ENCODE results near the gene UTF1. TPM values are rescaled to one million over a fixed set of nuclear protein-coding genes. Genes with fewer than 3 reads are reported as not detected.
"Not testable (repeated sequence)": the region's sequence is repeated elsewhere in the genome, so short reads cannot be mapped to it uniquely, and the experiment has no call there.

The UTF1 gene
- total RNA-seq, 2 experiments from 2014 or later = not detected

DNA sequence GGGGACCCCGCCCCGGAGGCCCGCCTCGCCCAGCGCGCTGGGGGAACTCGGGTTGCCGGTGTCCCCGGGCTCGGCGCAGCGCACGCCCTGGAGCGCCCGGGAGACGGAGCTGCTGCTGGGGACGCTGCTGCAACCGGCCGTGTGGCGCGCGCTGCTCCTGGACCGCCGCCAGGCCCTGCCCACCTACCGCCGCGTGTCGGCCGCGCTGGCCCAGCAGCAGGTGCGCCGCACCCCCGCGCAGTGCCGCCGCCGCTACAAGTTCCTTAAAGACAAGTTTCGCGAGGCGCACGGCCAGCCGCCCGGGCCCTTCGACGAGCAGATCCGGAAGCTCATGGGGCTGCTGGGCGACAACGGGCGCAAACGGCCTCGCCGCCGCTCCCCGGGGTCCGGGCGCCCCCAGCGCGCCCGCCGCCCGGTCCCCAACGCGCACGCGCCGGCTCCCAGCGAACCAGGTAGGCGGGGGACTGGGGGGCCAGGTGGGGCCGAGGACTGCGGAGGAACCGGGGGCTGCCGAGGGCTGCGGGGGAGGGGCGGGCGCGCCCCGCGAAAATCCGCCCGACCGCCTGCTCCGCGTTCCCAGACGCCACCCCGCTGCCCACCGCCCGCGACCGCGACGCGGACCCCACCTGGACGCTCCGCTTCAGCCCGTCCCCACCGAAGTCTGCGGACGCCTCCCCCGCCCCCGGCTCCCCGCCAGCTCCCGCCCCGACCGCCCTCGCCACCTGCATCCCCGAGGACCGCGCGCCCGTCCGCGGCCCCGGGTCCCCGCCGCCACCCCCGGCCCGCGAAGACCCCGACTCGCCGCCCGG is 574 bp downstream of the UTF1 start:
- H3K4me1 Mint-ChIP-seq (ENCODE audit: low read depth) = peaks cover 26% of the 10 kb centered on the region
- no peaks in the 10 kb centered on the region for H3K9me3 Mint-ChIP-seq
- no peaks in the 10 kb centered on the region for H3K36me3 Mint-ChIP-seq
- DNase-seq = no peak
- H3K27me3 Mint-ChIP-seq = peaks cover 58% of the 10 kb centered on the region
- H3K27ac Mint-ChIP-seq = no peak overlapping the region
- POLR2A ChIA-PET = no interaction called here
- intact Hi-C loops (cut with micrococcal nuclease) = no loop called here
- CTCF ChIA-PET = interaction anchor here (0.6 kb wide), 1 partner anchor 70 kb away, joined by 3 read pairs; no protein-coding TSS in a partner anchor
- H3K4me3 Mint-ChIP-seq = no peak overlapping the region

DNA sequence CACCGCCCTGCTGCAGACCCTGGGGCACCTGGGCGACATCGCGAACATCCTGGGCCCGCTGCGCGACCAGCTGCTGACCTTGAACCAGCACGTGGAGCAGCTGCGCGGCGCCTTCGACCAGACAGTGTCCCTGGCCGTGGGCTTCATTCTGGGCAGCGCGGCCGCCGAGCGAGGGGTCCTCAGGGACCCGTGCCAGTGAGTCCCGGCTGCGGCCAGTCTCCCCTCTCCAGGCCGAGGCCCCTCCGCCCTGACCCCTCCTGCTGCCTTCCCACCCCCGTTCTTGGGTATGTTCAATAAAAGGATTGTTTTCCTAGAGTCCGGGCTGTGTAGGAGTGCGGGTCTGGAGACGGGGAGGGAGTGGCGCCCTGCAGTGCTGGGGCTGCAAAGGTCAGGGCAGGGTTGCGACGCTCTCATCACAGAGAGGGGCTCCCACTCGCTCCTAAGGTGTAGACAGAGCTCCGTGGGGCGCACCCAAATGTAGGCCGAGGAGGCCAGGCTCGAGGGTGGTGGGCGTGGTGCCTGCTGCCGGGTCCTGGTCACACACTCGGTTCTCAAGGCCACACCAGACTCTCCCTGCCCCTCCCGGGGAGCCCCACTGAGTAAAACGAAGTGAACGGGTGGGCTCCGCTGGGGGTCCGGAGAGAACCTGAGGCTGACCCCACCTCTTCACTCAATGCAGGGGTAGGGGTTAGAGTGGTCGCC is 1.4 kb downstream of the UTF1 start:
- intact Hi-C loops (cut with micrococcal nuclease) = no loop called here
- H3K36me3 Mint-ChIP-seq = no peaks in the 10 kb centered on the region
- ChIA-PET POLR2A (no interaction called here), CTCF (no interaction called here)
- H3K4me1 Mint-ChIP-seq (ENCODE audit: low read depth) = peaks cover 21% of the 10 kb centered on the region
- H3K27me3 Mint-ChIP-seq = peaks cover 54% of the 10 kb centered on the region
- no peak for DNase-seq
- no peaks in the 10 kb centered on the region for H3K9me3 Mint-ChIP-seq
- H3K4me3 Mint-ChIP-seq = no peak overlapping the region
- H3K27ac Mint-ChIP-seq = no peak overlapping the region

DNA sequence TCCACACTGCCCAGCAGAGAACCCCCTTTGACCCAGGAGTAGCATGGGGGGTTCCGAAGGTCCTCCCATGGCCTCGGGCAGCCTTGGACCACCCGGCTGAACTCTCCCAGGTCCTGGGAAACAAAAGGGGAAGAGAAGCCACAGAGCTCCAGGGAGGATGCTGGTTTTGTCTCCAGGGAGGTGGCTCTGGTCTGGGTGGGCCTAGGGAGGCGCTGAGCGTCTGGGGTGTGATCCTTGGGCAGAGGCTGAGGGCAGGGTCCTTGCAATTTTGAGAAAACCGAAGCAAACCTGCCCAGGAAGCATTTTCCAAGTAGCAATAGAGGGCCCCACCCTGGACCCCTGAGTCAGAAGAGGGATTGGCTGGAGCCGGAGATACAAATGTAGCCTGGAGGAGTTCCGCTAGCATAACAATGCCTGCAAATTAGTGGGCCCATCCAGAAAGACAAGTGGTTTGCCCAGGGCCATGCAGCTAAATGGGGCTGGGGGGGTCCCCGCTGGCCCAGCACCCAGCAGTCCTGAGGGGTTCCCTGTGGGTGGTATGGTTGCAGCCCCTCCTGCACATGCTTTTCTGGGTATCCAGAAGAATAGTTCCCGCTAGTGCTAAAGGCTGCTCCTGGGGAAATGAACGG is 2.0 kb downstream of the UTF1 start:
- Mint-ChIP-seq H3K27ac (peak overlapping the region; percentile 51), H3K4me3 (no peak overlapping the region), H3K4me1 (ENCODE audit: low read depth) (peaks cover 15% of the 10 kb centered on the region), H3K9me3 (no peaks in the 10 kb centered on the region), H3K36me3 (no peaks in the 10 kb centered on the region), H3K27me3 (peaks cover 48% of the 10 kb centered on the region)
- CTCF ChIA-PET = no interaction called here
- intact Hi-C loops (cut with micrococcal nuclease) = no loop called here
- POLR2A ChIA-PET = no interaction called here
- DNase-seq = no peak

DNA sequence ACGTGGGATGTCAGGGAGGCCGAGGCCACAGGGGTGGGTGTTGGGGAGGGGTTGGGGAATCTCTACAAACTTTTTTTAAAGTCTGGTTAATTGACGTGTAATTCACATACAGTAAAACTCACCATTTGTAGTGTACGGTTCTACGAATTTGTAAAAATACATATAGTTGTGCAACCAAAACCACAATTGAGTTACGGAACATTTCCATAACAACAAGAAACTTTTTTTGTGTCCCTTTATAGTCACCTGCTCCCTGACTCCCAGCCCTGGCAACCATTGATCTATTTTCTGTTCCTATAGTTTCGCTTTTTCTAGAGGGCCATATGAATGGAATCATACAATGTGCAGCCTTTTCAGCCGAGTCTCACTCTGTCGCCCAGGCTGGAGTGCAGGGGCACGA is 4.8 kb downstream of the UTF1 start:
- H3K4me1 Mint-ChIP-seq (ENCODE audit: low read depth); intact Hi-C loops (cut with micrococcal nuclease); H3K27ac Mint-ChIP-seq; CTCF ChIA-PET; POLR2A ChIA-PET; H3K36me3 Mint-ChIP-seq; DNase-seq; H3K9me3 Mint-ChIP-seq: not testable (repeated sequence)
- Mint-ChIP-seq H3K27me3 (peaks cover 40% of the 10 kb centered on the region), H3K4me3 (peak overlapping the region; percentile 29)

DNA sequence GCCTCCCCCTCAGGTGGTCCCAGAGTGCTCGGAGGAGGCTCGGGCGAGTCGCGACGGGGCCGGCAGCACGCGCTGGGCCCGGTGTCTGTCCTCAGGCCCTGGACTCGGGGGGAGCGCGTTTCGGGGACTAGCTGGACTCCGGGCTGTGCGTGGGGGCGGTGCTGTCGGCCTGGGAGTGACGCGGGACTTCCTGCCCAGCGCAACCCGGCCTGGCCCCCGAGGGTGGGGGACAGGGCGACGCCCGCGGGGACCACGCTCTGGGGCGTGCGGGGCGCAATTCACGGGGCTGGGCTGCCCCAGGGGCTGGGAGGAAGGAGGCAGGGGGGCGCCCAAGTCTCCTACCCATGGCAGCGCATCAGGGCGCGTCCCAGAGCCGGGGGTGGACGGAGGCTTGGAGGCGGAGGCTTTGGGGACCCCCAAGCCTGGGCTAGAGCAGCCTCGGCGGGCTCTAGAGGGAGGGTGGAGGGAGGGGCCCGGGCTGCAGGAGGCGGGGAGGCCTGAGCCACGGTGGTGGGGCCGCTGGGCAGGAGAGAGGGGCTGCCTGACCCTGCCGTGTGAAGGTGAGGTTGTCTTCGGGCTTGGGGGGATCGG is 5.3 kb downstream of the UTF1 start:
- Mint-ChIP-seq H3K4me1 (ENCODE audit: low read depth) (peaks cover 10% of the 10 kb centered on the region), H3K27me3 (peaks cover 42% of the 10 kb centered on the region), H3K27ac (no peak overlapping the region), H3K4me3 (no peak overlapping the region), H3K36me3 (no peaks in the 10 kb centered on the region), H3K9me3 (no peaks in the 10 kb centered on the region)
- POLR2A ChIA-PET = no interaction called here
- peak; percentile 33 for DNase-seq
- CTCF ChIA-PET = no interaction called here
- intact Hi-C loops (cut with micrococcal nuclease) = no loop called here

DNA sequence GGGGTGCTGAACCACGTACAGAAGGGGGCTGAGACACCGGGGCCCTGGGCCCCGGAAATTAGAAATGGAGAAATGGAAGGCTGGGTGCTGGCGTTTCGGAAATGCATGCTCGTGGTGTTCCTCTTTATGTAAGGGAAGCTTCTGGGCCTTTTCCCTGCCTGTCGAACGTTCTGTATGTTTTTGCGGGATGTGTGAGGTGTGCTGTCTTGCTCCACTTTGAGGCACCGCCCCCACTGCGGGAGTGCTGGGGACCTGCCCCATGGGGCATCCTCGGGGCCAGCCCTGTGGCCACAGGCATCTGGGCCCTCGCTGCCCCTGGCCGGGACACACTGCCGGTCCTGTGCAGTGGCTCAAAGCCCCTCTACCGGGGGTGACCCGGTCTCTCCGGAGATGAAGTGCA is 5.9 kb downstream of the UTF1 start:
- intact Hi-C loops (cut with micrococcal nuclease) = no loop called here
- CTCF ChIA-PET = no interaction called here
- Mint-ChIP-seq H3K9me3 (no peaks in the 10 kb centered on the region), H3K36me3 (no peaks in the 10 kb centered on the region), H3K27ac (no peak overlapping the region), H3K4me1 (ENCODE audit: low read depth) (peaks cover 13% of the 10 kb centered on the region), H3K4me3 (no peak overlapping the region), H3K27me3 (peaks cover 46% of the 10 kb centered on the region)
- no peak for DNase-seq
- POLR2A ChIA-PET = no interaction called here

DNA sequence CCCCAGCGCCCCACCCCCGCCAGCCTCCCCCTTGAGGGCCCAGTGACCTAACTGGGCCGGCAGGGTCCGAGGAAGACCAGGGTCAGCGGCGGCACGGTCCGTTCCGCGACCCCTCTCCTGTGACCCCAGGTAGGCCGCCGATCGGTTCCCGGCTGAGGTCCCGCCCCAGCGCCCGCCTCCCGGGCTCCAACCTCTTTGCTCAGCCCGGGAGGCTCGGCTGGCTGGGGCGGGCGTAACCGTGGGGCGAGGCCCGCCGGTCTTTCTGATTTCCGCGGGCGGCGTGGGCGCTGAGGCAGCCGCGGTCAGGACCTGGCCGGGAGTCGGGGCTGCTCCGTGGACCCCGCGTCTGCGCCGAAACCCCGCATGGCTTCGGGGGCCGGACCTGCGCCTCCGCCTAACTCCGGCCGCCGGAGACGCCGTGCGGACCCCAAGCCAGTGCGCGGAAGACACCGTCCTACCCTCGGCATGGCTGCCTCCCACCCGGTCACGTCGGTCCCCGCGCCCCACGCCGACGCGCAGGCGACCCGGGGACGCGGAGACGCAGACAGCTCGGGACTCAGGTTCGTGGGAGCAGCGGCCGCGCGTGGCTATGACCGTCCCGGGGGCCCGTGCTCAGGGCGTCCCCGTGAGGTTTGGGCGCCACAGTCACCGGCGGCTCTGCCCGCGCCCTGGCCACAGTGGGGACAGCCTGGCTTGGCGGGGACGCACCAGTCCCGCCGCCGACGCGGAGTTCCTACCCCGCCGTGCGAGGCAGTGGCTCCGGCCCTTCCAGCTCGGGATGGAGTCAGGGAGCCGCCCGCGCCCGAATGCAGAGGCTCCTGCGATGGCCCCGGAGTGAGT is 6.6 kb downstream of the UTF1 start:
- H3K27me3 Mint-ChIP-seq = peaks cover 48% of the 10 kb centered on the region
- H3K27ac Mint-ChIP-seq = no peak overlapping the region
- no peak overlapping the region for H3K4me3 Mint-ChIP-seq
- ChIA-PET POLR2A (no interaction called here), CTCF (no interaction called here)
- H3K4me1 Mint-ChIP-seq (ENCODE audit: low read depth) = peaks cover 17% of the 10 kb centered on the region
- no peaks in the 10 kb centered on the region for H3K9me3 Mint-ChIP-seq
- no peaks in the 10 kb centered on the region for H3K36me3 Mint-ChIP-seq
- intact Hi-C loops (cut with micrococcal nuclease) = no loop called here
- no peak for DNase-seq

DNA sequence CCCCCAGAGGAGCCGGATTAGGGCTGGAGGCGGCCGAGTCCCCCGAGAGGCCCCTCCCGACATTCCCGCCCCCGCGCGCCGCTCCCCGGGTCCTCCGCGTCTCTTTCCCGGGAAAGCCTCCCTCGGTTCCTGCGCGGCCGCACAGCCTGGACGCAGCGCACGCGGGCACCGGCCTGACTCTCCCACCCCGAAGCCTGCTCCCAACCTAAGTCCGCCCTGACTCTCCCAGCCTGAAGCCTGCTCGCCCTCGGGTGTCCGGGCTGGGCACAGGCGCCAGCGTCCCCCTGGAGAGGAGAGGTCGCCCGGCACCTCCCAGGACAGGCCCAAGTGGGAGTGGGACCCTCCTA is 7.2 kb downstream of the UTF1 start:
- Mint-ChIP-seq H3K4me1 (ENCODE audit: low read depth) (peaks cover 21% of the 10 kb centered on the region), H3K27me3 (peaks cover 46% of the 10 kb centered on the region), H3K36me3 (no peaks in the 10 kb centered on the region), H3K9me3 (no peaks in the 10 kb centered on the region), H3K27ac (no peak overlapping the region), H3K4me3 (no peak overlapping the region)
- ChIA-PET CTCF (no interaction called here), POLR2A (no interaction called here)
- DNase-seq = no peak
- intact Hi-C loops (cut with micrococcal nuclease) = no loop called here

DNA sequence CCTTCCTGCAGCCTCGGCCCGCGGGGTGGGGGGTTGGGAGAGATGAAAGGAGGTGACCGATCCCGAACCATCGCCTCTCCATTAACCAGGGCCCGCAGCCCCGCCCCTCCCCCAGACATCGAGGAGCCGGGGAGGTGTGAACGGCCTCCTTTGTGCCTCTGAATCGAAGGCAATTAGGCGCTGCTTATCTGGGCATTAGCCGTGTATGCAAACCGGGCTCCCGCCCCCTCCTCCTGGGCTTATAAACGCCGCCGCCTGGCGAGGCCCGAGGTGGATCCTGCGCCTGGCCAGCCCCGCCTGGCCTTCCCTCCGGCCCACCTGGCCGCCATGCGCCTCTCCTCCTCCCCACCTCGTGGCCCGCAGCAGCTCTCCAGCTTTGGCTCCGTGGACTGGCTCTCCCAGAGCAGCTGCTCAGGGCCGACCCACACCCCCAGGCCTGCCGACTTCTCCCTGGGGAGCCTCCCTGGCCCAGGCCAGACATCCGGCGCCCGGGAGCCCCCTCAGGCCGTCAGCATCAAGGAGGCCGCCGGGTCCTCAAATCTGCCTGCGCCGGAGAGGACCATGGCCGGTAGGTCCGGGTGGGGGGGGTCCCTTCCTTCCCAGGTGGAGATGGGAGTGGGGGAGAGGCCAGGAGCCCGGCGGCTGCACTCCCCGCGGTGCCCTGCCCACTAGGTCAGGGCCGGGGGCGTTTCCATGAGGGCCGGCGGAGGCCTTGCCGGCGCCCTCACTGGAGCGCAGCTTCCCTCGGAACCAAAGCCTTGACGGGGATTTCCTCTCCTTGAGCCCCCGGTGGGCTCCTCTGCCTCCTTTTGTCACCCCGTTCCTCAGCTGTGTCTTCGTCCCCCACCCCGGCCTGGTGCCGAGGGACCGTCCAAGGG is 7.8 kb downstream of the UTF1 start, which contains the start of gene VENTX:
Gene VENTX (plus strand): TSS at position 268 of the 878 bp plus-strand sequence. CDS start 60 bp downstream, at position 328.
- peaks cover 25% of the 10 kb centered on the region for H3K4me1 Mint-ChIP-seq (ENCODE audit: low read depth)
- no peak for DNase-seq
- CTCF ChIA-PET = no interaction called here
- no peak within 1 kb of the TSS for H3K27ac Mint-ChIP-seq
- H3K4me3 Mint-ChIP-seq = no peak within 1 kb of the TSS
- no peaks in the 10 kb centered on the region for H3K36me3 Mint-ChIP-seq
- intact Hi-C loops (cut with micrococcal nuclease) = no loop called here
- H3K9me3 Mint-ChIP-seq = no peaks in the 10 kb centered on the region
- H3K27me3 Mint-ChIP-seq = peaks cover 48% of the 10 kb centered on the region
- POLR2A ChIA-PET = no interaction called here

DNA sequence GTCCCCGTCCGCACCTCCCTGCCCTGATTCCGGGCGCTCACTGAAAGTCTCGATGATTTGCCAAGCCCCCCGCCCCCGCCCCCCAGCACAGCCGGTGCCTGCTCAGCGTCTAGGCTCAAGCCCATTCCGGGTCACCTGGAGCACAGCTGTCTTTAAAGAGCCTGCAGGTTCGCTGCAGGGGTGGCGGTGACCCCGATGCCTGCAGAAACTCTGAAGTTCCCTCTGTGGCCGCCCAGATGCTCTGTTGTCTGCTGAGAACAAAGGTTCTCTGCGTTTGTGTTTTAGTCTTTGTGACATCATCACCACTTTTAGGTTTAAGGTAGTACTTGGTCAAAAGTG is 8.4 kb downstream of the UTF1 start:
- Mint-ChIP-seq H3K27ac (no peak overlapping the region), H3K9me3 (no peaks in the 10 kb centered on the region), H3K27me3 (peaks cover 48% of the 10 kb centered on the region), H3K4me3 (no peak overlapping the region), H3K4me1 (ENCODE audit: low read depth) (peaks cover 25% of the 10 kb centered on the region), H3K36me3 (no peaks in the 10 kb centered on the region)
- no peak for DNase-seq
- intact Hi-C loops (cut with micrococcal nuclease) = no loop called here
- POLR2A ChIA-PET = no interaction called here
- CTCF ChIA-PET = no interaction called here

DNA sequence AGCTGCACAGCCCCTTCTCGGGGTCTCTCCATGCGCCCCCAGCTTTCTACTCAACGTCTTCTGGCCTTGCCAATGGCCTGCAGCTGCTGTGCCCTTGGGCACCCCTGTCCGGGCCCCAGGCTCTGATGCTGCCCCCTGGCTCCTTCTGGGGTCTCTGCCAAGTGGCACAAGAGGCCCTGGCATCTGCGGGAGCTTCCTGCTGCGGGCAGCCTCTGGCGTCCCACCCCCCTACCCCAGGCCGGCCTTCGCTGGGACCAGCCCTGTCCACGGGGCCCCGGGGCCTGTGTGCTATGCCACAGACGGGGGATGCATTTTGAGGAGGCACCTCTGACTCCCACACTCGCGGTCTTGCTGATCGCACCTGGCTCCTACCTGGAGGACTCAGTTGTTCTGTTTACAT is 10.0 kb downstream of the UTF1 start:
- Mint-ChIP-seq H3K36me3 (no peaks in the 10 kb centered on the region), H3K27ac (no peak overlapping the region), H3K27me3 (peaks cover 39% of the 10 kb centered on the region), H3K4me3 (no peak overlapping the region), H3K9me3 (no peaks in the 10 kb centered on the region), H3K4me1 (ENCODE audit: low read depth) (peaks cover 22% of the 10 kb centered on the region)
- intact Hi-C loops (cut with micrococcal nuclease) = no loop called here
- CTCF ChIA-PET = no interaction called here
- POLR2A ChIA-PET = no interaction called here
- DNase-seq = no peak

Measured in activated CD4-positive, alpha-beta memory T cell treated with anti-CD3 and anti-CD28 coated beads for 36 hours (primary cell).